C4-2B (cell line): ENCODE results near the gene CDH15.

Experiments used
- CTCF ChIP-seq: fragments of 450-650 bp; conservative IDR thresholded peaks from 2 replicates; pipeline ENCODE4 v1.5.1; 2017; ENCODE audit warnings: mild to moderate bottlenecking
- ZFX ChIP-seq: fragments of 450-650 bp; IDR thresholded peaks from 2 replicates; pipeline ENCODE4 v1.6.1; 2017

- no peak for TF ChIP-seq CTCF
- TF ChIP-seq ZFX, result no peak
These were observed 11.9 kb downstream of the CDH15 start for GRCh38 chr16:89183463-89183862.
